Inferior parietal cortex (tissue), 1 donor: ENCODE measurements around the gene RXFP1.
A peak's percentile ranks its signal among the peaks of the same experiment; 100 is the strongest.

ENCODE experiments used
- DNase-seq: peaks from one replicate; pipeline ENCODE4 v3.0.0-alpha.2; 2016; ENCODE audit errors: extremely low spot score

The RXFP1 gene

DNA sequence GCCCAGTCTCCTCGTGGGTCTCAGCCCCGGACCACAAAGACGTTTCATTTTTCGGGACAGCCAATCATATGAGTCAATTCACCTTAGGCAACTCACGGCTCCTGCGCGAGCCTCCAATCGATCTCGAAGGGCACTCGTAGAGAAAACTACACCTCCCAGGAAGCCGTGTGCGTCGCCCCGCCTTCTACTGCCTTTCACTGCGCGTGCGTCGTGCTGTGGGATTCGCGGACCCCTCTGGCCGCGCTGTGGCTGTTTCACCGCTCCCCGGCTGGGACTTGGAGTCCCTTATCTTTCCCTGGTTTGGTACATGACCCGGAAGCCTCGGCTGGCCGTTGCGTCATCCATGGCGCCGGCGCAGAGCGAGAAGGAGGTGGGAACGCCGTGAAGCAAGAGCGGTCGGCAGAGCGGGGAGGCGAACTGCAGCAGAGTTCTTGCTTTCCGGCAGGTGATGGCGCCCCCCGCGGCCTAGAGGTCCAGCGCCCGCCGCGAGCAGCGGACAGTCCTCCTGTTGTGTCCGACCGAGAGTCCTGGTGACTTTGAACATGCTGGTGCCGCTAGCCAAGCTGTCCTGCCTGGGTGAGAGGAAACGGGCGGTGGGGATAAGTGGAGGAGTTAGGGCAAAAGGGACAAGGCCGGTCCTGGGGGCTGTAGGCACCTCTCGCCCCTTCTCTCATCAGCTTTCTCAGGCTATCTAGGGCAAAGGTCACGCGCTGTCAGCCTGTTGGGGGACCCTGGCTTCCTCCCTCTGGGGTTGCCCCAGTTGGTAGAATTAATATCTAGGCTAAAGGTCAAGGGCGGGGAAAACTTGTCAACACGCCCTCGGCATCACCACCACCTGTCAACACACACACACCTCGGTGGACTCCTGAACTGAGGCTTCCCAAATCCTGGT lies 150.5 kb downstream of the RXFP1 start, which contains the start of gene ETFDH:
Gene ETFDH (plus strand): TSS at position 382 of the 892 bp plus-strand sequence. CDS start 161 bp downstream, at position 543.
- peak; percentile 99 for DNase-seq

DNA sequence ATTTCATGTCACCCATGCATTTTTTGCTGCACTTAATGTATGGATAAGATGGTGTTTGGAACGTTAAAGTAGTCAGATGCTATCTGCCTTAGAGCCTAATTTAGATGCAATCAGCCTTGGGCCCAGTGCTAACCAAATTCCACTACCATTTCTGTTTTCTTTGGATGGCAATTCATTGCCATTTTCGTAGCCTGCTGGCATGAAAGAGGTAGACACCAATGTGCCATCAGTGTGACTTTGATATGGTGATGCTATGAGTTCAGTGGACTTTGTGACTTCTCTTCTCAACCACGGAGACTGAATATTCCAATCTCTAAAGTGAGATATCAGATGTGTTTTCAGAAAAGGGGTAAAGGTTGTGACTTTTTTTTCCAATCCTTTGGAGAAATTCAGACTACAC lies 152.0 kb downstream of the RXFP1 start:
- DNase-seq = no peak

DNA sequence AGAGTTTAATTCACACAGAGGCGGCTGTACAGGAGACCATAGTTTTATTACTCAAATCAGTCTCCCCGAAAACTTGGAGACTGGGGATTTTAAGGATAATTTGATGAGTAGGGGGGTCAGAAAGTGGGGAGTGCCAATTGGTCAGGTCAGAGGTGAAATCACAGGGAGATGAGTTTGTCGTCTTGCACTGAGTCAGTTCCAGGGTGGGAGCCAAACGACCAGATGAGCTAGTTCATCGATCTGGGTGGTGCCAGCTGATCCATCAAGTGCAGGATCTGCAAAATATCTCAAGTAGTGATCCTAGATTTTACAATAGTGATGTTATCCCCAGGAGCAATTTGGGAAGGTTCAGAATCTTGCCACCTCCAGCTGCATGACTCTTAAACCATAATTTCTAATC lies 154.4 kb downstream of the RXFP1 start:
- DNase-seq = no peak

DNA sequence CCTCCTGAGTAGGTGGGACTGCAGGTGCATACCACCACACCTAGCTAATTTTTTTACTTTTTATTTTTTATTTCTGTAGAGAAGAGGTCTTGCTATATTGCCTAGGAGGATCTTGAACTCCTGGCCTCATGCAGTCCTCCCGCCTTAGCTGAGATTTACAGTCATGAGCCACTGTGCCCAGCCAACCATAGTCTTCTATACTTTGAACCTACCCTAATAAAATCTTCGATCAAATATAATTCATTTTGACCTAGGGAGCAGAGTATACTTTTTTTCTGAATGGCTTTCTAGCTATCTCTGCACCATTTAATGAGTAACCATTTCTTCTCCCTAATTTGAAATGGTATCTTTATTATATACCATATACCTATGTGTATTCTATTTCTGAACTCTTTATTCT lies 157.1 kb downstream of the RXFP1 start:
- DNase-seq = no peak

DNA sequence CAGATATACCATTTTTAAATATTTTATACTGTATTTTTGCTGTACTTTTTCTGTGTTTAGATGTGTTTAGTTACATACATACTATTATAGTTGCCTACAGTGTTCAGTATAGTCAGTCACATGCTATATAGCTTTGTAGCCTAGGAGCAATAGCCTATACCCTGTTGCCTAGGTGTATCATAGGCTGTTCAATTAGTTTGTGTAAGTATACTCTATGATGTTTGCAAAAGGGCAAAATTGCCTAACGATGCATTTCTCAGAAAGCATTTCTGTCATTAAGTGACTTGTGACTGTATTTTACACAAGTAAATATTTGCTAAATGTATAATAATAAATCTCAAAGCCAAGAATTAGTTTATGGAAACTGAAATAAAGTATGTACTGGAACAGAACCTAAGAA lies 159.9 kb downstream of the RXFP1 start:
- no peak for DNase-seq

DNA sequence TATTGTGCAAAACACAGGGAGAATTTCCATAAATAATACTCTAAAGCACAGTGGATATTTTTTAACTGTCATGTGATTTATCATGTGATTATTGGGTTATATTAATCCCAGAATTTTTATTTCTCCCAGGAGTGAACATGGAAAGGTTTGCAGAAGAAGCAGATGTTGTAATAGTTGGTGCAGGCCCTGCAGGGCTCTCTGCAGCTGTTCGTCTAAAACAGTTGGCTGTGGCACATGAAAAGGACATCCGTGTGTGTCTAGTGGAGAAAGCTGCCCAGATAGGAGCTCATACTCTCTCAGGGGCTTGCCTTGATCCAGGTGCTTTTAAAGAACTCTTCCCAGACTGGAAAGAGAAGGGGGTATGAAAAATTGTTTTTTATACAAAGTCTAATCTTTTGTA lies 160.4 kb downstream of the RXFP1 start:
- no peak for DNase-seq

DNA sequence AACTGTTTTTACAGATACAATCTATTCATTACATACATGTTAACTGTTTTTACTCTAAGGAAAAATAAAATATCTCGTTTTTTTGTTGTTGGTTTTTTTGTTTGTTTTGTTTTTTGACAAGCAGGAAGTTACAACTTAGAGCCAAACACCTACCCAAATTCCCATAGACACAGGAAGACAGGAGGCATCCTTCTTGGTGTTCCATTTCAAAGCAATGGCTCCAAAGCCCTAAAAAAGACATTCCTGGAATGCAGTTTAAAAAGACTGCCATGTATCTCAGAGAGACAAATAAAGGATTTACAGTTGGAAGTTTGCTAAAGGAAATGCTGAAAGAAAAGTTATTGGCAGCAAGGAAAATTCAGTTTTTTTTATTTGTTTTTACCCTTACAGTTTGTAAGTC lies 167.1 kb downstream of the RXFP1 start:
- no peak for DNase-seq
